Erythroblast (primary cell): Measurements from ENCODE around the gene NTSR1.

Experiments
- GATA1 ChIP-seq: IDR thresholded peaks from 2 replicates; pipeline ENCODE4 v1.6.1; 2011; ENCODE audit warnings: low read depth, mild to moderate bottlenecking, control low read depth, low read length, moderate library complexity
- POLR2A ChIP-seq: IDR thresholded peaks from 2 replicates; pipeline ENCODE4 v1.6.1; 2011; ENCODE audit warnings: mild to moderate bottlenecking, low read length

- TF ChIP-seq POLR2A (no peak), GATA1 (no peak)
These were observed 34.5 kb downstream of the NTSR1 start for GRCh38 chr20:62742979-62743776.
